SK-N-SH treated with all-trans-retinoic acid at 6 μM for 48 hours (cell line): ENCODE data around the gene LRRC25.

ENCODE experiments used
- ATAC-seq: fragments of 200-7000 bp; cut with Tn5 transposase; 3 replicates; pipeline ENCODE4 v1.9.1; 2020; ENCODE audit warnings: mild to moderate bottlenecking, moderate library complexity
- ARNTL ChIP-seq: fragments of 450-650 bp; formaldehyde crosslinking; IDR thresholded peaks from 2 replicates; pipeline ENCODE4 v1.5.0; 2020; ENCODE audit warnings: low read depth, mild to moderate bottlenecking, moderate library complexity, borderline replicate concordance
- BACH2 ChIP-seq: fragments of 250-450 bp; sonication (Bioruptor Pico); IDR thresholded peaks from 2 replicates; pipeline ENCODE4 v1.9.0; 2021; ENCODE audit warnings: mild to moderate bottlenecking, borderline replicate concordance
- CSDC2 ChIP-seq: fragments of 250-450 bp; sonication (Bioruptor Pico); IDR thresholded peaks from 2 replicates; pipeline ENCODE4 v1.5.0; 2020; ENCODE audit warnings: mild to moderate bottlenecking, moderate library complexity
- ESRRG ChIP-seq: fragments of 250-450 bp; sonication (Bioruptor Pico); IDR thresholded peaks from 2 replicates; pipeline ENCODE4 v1.6.1; 2021; ENCODE audit warnings: mild to moderate bottlenecking
- GLIS3 ChIP-seq: fragments of 250-450 bp; sonication (Bioruptor Pico); IDR thresholded peaks from 2 replicates; pipeline ENCODE4 v1.5.0; 2020; ENCODE audit warnings: mild to moderate bottlenecking, moderate library complexity
- ISL1 ChIP-seq: fragments of 250-450 bp; sonication (Bioruptor Pico); IDR thresholded peaks from 2 replicates; pipeline ENCODE4 v2.1.2; 2022; ENCODE audit warnings: mild to moderate bottlenecking, moderate library complexity
- OSR1 ChIP-seq: fragments of 250-450 bp; sonication (Bioruptor Pico); IDR thresholded peaks from 2 replicates; pipeline ENCODE4 v1.8.0; 2022; ENCODE audit warnings: moderate library complexity, mild to moderate bottlenecking, inconsistent platforms
- PPARA ChIP-seq: fragments of 250-450 bp; sonication (Bioruptor Pico); IDR thresholded peaks from 2 replicates; pipeline ENCODE4 v1.5.0; 2020; ENCODE audit warnings: mild to moderate bottlenecking, borderline replicate concordance
- TCF4 ChIP-seq: fragments of 250-450 bp; sonication (Bioruptor Pico); IDR thresholded peaks from 2 replicates; pipeline ENCODE4 v1.8.0; 2021; ENCODE audit warnings: mild to moderate bottlenecking, moderate library complexity, borderline replicate concordance
- TOX ChIP-seq: fragments of 250-450 bp; sonication (Bioruptor Pico); IDR thresholded peaks from 2 replicates; pipeline ENCODE4 v1.8.0; 2021; ENCODE audit warnings: mild to moderate bottlenecking, moderate library complexity, borderline replicate concordance
- ZC3H10 ChIP-seq: fragments of 250-450 bp; sonication (Bioruptor Pico); IDR thresholded peaks from 2 replicates; pipeline ENCODE4 v1.5.1; 2021; ENCODE audit warnings: mild to moderate bottlenecking, moderate library complexity
- ZFP3 ChIP-seq: fragments of 250-450 bp; sonication (Bioruptor Pico); IDR thresholded peaks from 2 replicates; pipeline ENCODE4 v1.5.0; 2020; ENCODE audit warnings: mild to moderate bottlenecking, moderate library complexity
- ZFP30 ChIP-seq: fragments of 450-650 bp; formaldehyde crosslinking; IDR thresholded peaks from 2 replicates; pipeline ENCODE4 v1.5.0; 2022; ENCODE audit warnings: mild to moderate bottlenecking, moderate library complexity
- ZNF565 ChIP-seq: fragments of 450-650 bp; formaldehyde crosslinking; conservative IDR thresholded peaks from 2 replicates; pipeline ENCODE4 v1.5.0; 2020; ENCODE audit warnings: low read depth, mild to moderate bottlenecking, moderate library complexity
- ZNF70 ChIP-seq: fragments of 450-650 bp; formaldehyde crosslinking; IDR thresholded peaks from 2 replicates; pipeline ENCODE4 v1.5.0; 2020; ENCODE audit warnings: mild to moderate bottlenecking, moderate library complexity
- ZNF8 ChIP-seq: fragments of 450-650 bp; formaldehyde crosslinking; IDR thresholded peaks from 2 replicates; pipeline ENCODE4 v1.5.0; 2020; ENCODE audit warnings: mild to moderate bottlenecking, moderate library complexity
- TF ChIP-seq, protein P1 (sequence below): fragments of 250-450 bp; sonication (Bioruptor Pico); IDR thresholded peaks from 2 replicates; pipeline ENCODE4 v1.5.1; 2021; ENCODE audit warnings: mild to moderate bottlenecking, moderate library complexity
- TF ChIP-seq, protein P2 (sequence below): fragments of 250-450 bp; sonication (Bioruptor Pico); IDR thresholded peaks from 2 replicates; pipeline ENCODE4 v1.8.0; 2021; ENCODE audit warnings: low read depth, mild to moderate bottlenecking, moderate library complexity, borderline replicate concordance
- TF ChIP-seq, protein P3 (sequence below): fragments of 250-450 bp; sonication (Bioruptor Pico); IDR thresholded peaks from 2 replicates; pipeline ENCODE4 v1.8.0; 2020; ENCODE audit warnings: mild to moderate bottlenecking, moderate library complexity, borderline replicate concordance

The LRRC25 gene

DNA sequence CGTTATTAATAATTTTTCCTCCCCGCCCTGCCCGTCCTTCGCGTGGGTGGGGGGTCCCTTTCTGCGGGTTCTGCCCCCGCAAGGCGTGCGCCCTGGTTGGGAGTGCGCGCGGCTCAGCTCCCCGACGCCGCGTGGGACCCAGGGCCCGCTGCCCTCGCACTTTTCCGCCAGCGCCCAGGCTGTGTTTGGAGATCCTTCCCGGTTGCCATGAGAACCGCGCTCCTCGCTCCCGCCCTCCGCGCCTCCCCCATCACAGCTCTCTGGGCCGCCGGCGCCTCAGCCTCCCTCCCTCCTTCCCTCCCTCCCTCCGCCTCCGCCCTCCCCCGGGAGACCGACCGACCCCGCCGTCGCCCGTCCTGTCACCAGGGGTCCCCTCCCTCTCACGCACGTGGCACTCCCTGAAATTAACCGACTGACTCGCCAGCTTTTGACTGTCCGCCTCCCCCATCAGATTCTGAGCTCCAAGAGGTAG is 19.4 kb upstream of the LRRC25 start:
- peak; percentile 78 for ATAC-seq

DNA sequence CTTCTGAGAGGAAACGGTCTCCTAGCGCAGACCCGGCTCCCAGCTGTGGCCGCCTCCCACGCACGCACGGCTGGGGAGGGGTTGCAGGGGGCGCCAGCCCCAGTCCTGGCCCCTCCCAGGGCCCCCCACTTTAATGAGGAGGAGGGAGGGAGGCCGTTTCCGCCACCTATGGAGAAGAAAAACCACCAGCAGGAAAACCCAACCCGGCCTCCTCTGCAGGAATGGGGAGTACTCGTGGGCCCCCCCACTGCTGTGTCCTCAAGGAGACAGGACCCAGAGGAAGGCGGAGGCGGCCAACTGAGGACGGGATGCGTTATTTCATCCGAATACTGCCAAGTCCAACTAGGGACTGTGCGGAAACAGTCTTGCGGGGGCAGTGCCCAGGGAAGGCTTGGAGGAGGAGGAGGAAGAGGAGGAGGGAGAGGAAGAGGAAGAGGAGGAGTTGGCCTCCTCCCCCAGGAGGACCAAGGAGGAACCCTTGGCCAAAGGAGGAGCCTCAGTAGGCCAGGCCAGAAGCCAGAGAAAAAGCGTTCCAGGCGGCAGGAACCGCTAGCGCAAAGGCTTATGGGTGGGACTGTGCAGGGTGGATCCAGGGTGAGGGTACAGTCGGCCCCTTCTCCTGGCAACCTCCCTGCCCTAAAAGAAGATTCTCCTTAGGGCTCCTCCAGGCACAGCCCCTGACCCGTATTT is 17.9 kb upstream of the LRRC25 start:
- ATAC-seq, result no peak
- TF ChIP-seq ZFP30 (CRISPR knock-in tag) (no peak), PPARA (no peak), ZNF70 (no peak), ZNF565 (CRISPR knock-in tag) (no peak), CSDC2 (CRISPR knock-in tag) (no peak)
- TF ChIP-seq, protein P1, sequence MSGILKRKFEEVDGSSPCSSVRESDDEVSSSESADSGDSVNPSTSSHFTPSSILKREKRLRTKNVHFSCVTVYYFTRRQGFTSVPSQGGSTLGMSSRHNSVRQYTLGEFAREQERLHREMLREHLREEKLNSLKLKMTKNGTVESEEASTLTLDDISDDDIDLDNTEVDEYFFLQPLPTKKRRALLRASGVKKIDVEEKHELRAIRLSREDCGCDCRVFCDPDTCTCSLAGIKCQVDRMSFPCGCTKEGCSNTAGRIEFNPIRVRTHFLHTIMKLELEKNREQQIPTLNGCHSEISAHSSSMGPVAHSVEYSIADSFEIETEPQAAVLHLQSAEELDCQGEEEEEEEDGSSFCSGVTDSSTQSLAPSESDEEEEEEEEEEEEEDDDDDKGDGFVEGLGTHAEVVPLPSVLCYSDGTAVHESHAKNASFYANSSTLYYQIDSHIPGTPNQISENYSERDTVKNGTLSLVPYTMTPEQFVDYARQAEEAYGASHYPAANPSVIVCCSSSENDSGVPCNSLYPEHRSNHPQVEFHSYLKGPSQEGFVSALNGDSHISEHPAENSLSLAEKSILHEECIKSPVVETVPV (CRISPR knock-in tag), result no peak
- TF ChIP-seq, protein P2, sequence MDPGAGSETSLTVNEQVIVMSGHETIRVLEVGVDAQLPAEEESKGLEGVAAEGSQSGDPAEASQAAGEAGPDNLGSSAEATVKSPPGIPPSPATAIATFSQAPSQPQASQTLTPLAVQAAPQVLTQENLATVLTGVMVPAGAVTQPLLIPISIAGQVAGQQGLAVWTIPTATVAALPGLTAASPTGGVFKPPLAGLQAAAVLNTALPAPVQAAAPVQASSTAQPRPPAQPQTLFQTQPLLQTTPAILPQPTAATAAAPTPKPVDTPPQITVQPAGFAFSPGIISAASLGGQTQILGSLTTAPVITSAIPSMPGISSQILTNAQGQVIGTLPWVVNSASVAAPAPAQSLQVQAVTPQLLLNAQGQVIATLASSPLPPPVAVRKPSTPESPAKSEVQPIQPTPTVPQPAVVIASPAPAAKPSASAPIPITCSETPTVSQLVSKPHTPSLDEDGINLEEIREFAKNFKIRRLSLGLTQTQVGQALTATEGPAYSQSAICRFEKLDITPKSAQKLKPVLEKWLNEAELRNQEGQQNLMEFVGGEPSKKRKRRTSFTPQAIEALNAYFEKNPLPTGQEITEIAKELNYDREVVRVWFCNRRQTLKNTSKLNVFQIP (CRISPR knock-in tag), result no peak

More for the DNA sequence above, 19.4 kb upstream of the LRRC25 start:
- peak; percentile 24; the same call in 1 of the 2 replicates for TF ChIP-seq ZFP3 (CRISPR knock-in tag)
- TF ChIP-seq ZC3H10, result no peak
- TF ChIP-seq, protein P3, sequence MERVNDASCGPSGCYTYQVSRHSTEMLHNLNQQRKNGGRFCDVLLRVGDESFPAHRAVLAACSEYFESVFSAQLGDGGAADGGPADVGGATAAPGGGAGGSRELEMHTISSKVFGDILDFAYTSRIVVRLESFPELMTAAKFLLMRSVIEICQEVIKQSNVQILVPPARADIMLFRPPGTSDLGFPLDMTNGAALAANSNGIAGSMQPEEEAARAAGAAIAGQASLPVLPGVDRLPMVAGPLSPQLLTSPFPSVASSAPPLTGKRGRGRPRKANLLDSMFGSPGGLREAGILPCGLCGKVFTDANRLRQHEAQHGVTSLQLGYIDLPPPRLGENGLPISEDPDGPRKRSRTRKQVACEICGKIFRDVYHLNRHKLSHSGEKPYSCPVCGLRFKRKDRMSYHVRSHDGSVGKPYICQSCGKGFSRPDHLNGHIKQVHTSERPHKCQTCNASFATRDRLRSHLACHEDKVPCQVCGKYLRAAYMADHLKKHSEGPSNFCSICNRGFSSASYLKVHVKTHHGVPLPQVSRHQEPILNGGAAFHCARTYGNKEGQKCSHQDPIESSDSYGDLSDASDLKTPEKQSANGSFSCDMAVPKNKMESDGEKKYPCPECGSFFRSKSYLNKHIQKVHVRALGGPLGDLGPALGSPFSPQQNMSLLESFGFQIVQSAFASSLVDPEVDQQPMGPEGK (CRISPR knock-in tag), result peak; percentile 73

DNA sequence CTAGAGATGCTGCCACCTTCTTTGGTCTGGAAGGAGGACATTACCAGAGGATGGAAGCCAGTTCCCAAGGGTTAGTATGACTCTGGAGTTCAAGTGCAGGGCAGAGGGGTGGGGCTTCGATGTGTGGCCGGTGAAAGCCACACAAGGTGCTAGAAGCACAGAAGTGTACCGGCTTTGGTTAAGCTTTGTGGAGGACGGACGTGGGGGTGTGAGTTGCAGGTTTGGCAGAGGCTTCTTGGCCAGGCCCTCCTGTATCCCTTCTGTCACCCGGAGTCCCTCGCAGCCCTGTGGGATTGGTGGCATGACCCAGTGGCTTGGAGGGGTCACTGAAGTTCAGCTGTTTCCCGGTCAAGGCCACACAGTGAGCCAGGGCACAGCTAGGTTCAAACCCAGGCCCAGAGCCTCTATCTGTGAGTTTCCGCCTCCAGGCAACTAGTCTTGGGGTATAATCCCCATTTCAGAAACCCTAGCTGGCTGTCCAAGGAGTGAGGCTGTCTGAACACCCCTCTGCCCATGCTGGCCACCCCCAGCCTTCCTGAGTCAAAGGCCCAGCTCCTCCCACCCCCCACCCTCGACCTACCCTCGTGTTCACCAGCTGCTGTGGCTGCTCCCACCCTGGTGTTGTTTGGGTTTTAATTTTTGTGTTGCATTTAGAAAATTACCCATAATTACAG is 17.2 kb upstream of the LRRC25 start:
- no peak for ATAC-seq

DNA sequence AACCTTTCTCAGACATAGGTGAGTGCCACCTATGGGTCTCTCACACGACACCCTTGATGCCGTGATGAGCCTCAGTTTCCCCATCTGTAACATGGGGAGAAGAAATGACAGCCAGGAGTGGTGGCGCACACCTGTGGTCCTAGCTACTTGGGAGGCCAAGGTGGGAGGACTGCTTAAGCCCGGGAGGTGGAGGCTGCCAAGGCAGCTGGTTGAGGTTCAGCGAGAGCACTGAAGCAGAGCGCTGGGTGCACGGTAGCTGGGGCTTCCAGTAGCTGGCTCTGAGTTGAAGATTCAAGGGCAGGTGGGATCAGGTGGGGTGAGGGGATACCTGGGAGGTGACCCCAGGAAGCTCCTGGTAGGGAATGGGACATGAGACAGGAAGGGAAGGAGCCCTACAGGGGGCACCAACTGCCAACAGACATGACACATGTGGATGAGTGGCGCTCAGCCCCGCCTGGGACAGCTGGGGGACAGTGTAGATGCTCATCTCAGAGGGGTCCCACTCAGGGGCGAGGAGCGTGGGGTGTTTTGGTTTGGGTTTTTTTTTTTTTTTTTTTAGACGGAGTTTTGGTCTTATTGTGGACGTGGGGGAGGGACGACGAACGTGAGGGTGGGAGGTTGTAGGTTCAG is 15.3 kb upstream of the LRRC25 start:
- no peak for ATAC-seq
- no peak for TF ChIP-seq ZNF565 (CRISPR knock-in tag)
- TF ChIP-seq TCF4 (CRISPR knock-in tag), result no peak
- no peak for TF ChIP-seq BACH2 (CRISPR knock-in tag)
- TF ChIP-seq, protein P3 (CRISPR knock-in tag), result no peak
- TF ChIP-seq, protein P1 (CRISPR knock-in tag), result no peak
- no peak for TF ChIP-seq ARNTL (CRISPR knock-in tag)
- no peak for TF ChIP-seq OSR1
- TF ChIP-seq ZC3H10, result no peak
- no peak for TF ChIP-seq ZNF8 (CRISPR knock-in tag)
- TF ChIP-seq GLIS3, result no peak
- no peak for TF ChIP-seq TOX (CRISPR knock-in tag)
- no peak for TF ChIP-seq ZFP3 (CRISPR knock-in tag)
- no peak for TF ChIP-seq ZFP30 (CRISPR knock-in tag)
- no peak for TF ChIP-seq CSDC2 (CRISPR knock-in tag)
- TF ChIP-seq, protein P2 (CRISPR knock-in tag), result no peak
- TF ChIP-seq PPARA, result no peak
- no peak for TF ChIP-seq ISL1 (CRISPR knock-in tag)
- TF ChIP-seq ESRRG (CRISPR knock-in tag), result no peak
- no peak for TF ChIP-seq ZNF70

More for the DNA sequence above, 17.2 kb upstream of the LRRC25 start:
- TF ChIP-seq ARNTL (CRISPR knock-in tag) (no peak), TCF4 (CRISPR knock-in tag) (no peak)
